ENCODE data around the gene PBX3. TPM values are rescaled to one million over a fixed set of nuclear protein-coding genes. Genes with fewer than 3 reads are reported as not detected.

PBX3 gene
- total and polyA plus RNA-seq, 4 donors, result 7.3 to 18.9 (median 11.1) TPM

- H3K4me1 ChIP-seq (ENCODE audit: control insufficient read depth in 4 of 4, insufficient read depth in 4 of 4, low read length in 3 of 4), result no peaks in the 10 kb centered on the region
- H3K9ac ChIP-seq (ENCODE audit: low read depth in 1 of 2, low read length in 2 of 2), result no peak overlapping the region
- H3K36me3 ChIP-seq (ENCODE audit: control insufficient read depth in 4 of 4, insufficient read depth in 3 of 4, low read depth in 1 of 4, low read length in 3 of 4), result no peaks in the 10 kb centered on the region
- DNase-seq (ENCODE audit: low spot score), result no peak
- TF ChIP-seq GABPA (IDR thresholded peaks at IDR 0.05 in 1 of 2, conservative IDR thresholded peaks at IDR 0.05 in 1 of 2) (no peak), FOXA2 (IDR thresholded peaks at IDR 0.05) (no peak), ATF3 (IDR thresholded peaks at IDR 0.05) (no peak), RAD21 (IDR thresholded peaks at IDR 0.05) (no peak), EGR1 (IDR thresholded peaks at IDR 0.05; ENCODE audit: low read depth in 2 of 2) (no peak), RXRA (IDR thresholded peaks at IDR 0.05) (no peak), SP1 (IDR thresholded peaks at IDR 0.05) (no peak)
- no peaks in the 10 kb centered on the region for H3K27me3 ChIP-seq (ENCODE audit: control insufficient read depth in 4 of 4, insufficient read depth in 4 of 4, low read length in 3 of 4)
- no peak overlapping the region for H3K4me3 ChIP-seq (ENCODE audit: low read depth in 1 of 3, low read length in 3 of 3)
- H3K27ac ChIP-seq (ENCODE audit: low read depth in 1 of 2, low read length in 2 of 2), result no peak overlapping the region
- H3K9me3 ChIP-seq (ENCODE audit: control insufficient read depth in 4 of 4, low read length in 3 of 4), result no peaks in the 10 kb centered on the region
- 94% methylated on average over 24 of the region's 24 CpGs for WGBS
Observed at GRCh38 chr9:126016579-126017290, 269.6 kb downstream of the PBX3 start.

Other genes with a start within 250 kb of the PBX3 start
- gene MAPKAP1, start 40.2 kb upstream of the PBX3 start, total RNA-seq, result 10 to 100 TPM; 23.6 to 55.9 TPM
- gene MAPKAP1, start 40.2 kb upstream of the PBX3 start, polyA plus RNA-seq, result 10 to 100 TPM; 26.0 to 39.4 TPM